DOHH2 (cell line): ENCODE data around the gene EPHB2.

ENCODE experiments used
- H3F3A ChIP-seq: fragments of 200-600 bp; sonication (generic), shearing (Covaris generic); 2 replicates; pipeline ENCODE4 v1.6.0; 2016; ENCODE audit warnings: antibody characterized with exemption, mild to moderate bottlenecking; ENCODE audit not compliant: control insufficient read depth, insufficient read depth
- H3K27ac ChIP-seq: fragments of 200-600 bp; sonication (generic); 2 replicates; pipeline ENCODE4 v1.5.1; 2014; ENCODE audit warnings: low read depth, mild to moderate bottlenecking, low read length, moderate library complexity
- H3K27me3 ChIP-seq: fragments of 200-600 bp; sonication (generic); 2 replicates; pipeline ENCODE4 v1.6.1; 2014; ENCODE audit warnings: mild to moderate bottlenecking, low read length, mixed read lengths; ENCODE audit not compliant: control insufficient read depth
- H3K36me3 ChIP-seq: fragments of 200-600 bp; sonication (generic); 2 replicates; pipeline ENCODE4 v1.6.1; 2014; ENCODE audit warnings: mild to moderate bottlenecking, low read length, moderate library complexity, mixed read lengths; ENCODE audit not compliant: control insufficient read depth
- H3K4me1 ChIP-seq: fragments of 200-600 bp; sonication (generic); 2 replicates; pipeline ENCODE4 v1.6.1; 2014; ENCODE audit warnings: mild to moderate bottlenecking, low read length, mixed read lengths; ENCODE audit not compliant: control insufficient read depth
- H3K4me2 ChIP-seq: fragments of 200-600 bp; sonication (generic); 2 replicates; pipeline ENCODE4 v1.6.0; 2014; ENCODE audit warnings: mild to moderate bottlenecking, low read length, moderate library complexity
- H3K4me3 ChIP-seq: fragments of 200-600 bp; sonication (generic); 2 replicates; pipeline ENCODE4 v1.5.1; 2014; ENCODE audit warnings: mild to moderate bottlenecking, low read length, mixed read lengths
- H3K79me2 ChIP-seq: fragments of 200-600 bp; sonication (generic); 2 replicates; pipeline ENCODE4 v1.6.1; 2014; ENCODE audit warnings: mild to moderate bottlenecking, low read length, mixed read lengths; ENCODE audit not compliant: control insufficient read depth
- H3K9me2 ChIP-seq: fragments of 200-600 bp; sonication (generic); replicated peaks from 2 replicates; pipeline ENCODE4 v1.6.1; 2014; ENCODE audit warnings: mild to moderate bottlenecking, low read length, mixed read lengths; ENCODE audit not compliant: control insufficient read depth
- H3K9me3 ChIP-seq: fragments of 200-600 bp; sonication (generic); 2 replicates; pipeline ENCODE4 v1.6.1; 2014; ENCODE audit warnings: antibody characterized with exemption, low read length, mixed read lengths; ENCODE audit not compliant: control insufficient read depth, insufficient read depth
- H4K20me1 ChIP-seq: fragments of 200-600 bp; sonication (generic); 2 replicates; pipeline ENCODE4 v1.6.0; 2014; ENCODE audit warnings: low read depth, mild to moderate bottlenecking, antibody characterized with exemption, low read length, moderate library complexity; ENCODE audit not compliant: control insufficient read depth, insufficient read depth
- EZH2phosphoT487 ChIP-seq: fragments of 200-600 bp; sonication (generic); IDR thresholded peaks from 2 replicates; pipeline ENCODE4 v1.6.1; 2017; ENCODE audit warnings: borderline replicate concordance, mild to moderate bottlenecking, antibody characterized with exemption, low read length, moderate library complexity, mixed read lengths
- TF ChIP-seq, protein P1 (sequence below): fragments of 200-600 bp; sonication (generic); IDR thresholded peaks from one replicate; pipeline ENCODE4 v1.5.1; 2014; ENCODE audit warnings: antibody characterized with exemption, mild to moderate bottlenecking, low read depth, low read length; ENCODE audit not compliant: poor library complexity, severe bottlenecking

The EPHB2 gene

DNA sequence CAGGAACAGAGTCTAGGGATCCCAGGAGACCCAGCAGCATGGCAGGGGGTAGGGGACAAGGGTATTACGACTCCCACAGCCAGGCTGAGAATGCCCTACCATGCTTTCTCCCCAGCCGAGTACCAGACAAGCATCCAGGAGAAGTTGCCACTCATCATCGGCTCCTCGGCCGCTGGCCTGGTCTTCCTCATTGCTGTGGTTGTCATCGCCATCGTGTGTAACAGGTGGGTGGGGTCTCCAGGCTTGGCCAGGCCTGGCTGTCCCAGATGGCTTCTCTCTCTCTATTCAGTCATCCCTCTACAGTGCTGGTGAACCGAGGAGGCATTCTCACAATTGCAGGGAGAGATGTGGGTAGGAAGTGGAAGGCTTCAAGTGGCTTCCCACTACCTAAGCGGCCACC, 184.7 kb downstream of the EPHB2 start:
- no peaks in the 10 kb centered on the region for H3K36me3 ChIP-seq
- 0 out of 2 replicates have a peak, but pooled peaks cover 2% of the 10 kb centered on the region for H3K27me3 ChIP-seq
- no peak overlapping the region for H3K4me3 ChIP-seq
- no peaks in the 10 kb centered on the region for H3K79me2 ChIP-seq
- no peaks in the 10 kb centered on the region for H3K9me2 ChIP-seq
- H3F3A ChIP-seq: no peaks in the 10 kb centered on the region
- H3K27ac ChIP-seq: no peak overlapping the region
- H3K4me2 ChIP-seq: no peak overlapping the region
- H4K20me1 ChIP-seq: no peaks in the 10 kb centered on the region
- no peak for TF ChIP-seq EZH2phosphoT487
- TF ChIP-seq, protein P1, sequence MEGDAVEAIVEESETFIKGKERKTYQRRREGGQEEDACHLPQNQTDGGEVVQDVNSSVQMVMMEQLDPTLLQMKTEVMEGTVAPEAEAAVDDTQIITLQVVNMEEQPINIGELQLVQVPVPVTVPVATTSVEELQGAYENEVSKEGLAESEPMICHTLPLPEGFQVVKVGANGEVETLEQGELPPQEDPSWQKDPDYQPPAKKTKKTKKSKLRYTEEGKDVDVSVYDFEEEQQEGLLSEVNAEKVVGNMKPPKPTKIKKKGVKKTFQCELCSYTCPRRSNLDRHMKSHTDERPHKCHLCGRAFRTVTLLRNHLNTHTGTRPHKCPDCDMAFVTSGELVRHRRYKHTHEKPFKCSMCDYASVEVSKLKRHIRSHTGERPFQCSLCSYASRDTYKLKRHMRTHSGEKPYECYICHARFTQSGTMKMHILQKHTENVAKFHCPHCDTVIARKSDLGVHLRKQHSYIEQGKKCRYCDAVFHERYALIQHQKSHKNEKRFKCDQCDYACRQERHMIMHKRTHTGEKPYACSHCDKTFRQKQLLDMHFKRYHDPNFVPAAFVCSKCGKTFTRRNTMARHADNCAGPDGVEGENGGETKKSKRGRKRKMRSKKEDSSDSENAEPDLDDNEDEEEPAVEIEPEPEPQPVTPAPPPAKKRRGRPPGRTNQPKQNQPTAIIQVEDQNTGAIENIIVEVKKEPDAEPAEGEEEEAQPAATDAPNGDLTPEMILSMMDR: no peak
- H3K4me1 ChIP-seq: no peaks in the 10 kb centered on the region
- H3K9me3 ChIP-seq: no peaks in the 10 kb centered on the region

DNA sequence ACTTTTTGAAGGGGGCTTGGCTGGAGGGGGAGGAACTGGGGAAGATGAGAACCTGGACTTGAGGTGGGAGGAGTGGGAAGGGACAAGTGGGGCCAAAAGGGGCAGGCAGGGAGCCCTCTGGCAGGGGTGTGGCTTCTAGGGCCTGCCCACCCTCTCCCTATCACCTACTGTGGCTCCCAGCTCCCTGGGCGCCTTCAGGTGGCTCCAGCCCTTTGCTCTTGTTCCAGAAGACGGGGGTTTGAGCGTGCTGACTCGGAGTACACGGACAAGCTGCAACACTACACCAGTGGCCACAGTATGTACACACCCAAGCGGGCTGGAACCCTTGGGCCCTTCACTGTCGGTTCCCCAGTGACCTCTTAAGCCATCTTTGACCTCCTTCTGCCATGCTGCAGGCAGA, 185.5 kb downstream of the EPHB2 start:
- H4K20me1 ChIP-seq: no peaks in the 10 kb centered on the region
- no peak overlapping the region for H3K27ac ChIP-seq
- no peak overlapping the region for H3K4me3 ChIP-seq
- H3K79me2 ChIP-seq: no peaks in the 10 kb centered on the region
- H3K9me3 ChIP-seq: no peaks in the 10 kb centered on the region
- peaks cover 9% of the 10 kb centered on the region for H3K27me3 ChIP-seq
- no peaks in the 10 kb centered on the region for H3K9me2 ChIP-seq
- no peaks in the 10 kb centered on the region for H3K36me3 ChIP-seq
- no peak for TF ChIP-seq EZH2phosphoT487
- TF ChIP-seq, protein P1: no peak
- H3K4me1 ChIP-seq: no peaks in the 10 kb centered on the region
- H3F3A ChIP-seq: no peaks in the 10 kb centered on the region
- no peak overlapping the region for H3K4me2 ChIP-seq

DNA sequence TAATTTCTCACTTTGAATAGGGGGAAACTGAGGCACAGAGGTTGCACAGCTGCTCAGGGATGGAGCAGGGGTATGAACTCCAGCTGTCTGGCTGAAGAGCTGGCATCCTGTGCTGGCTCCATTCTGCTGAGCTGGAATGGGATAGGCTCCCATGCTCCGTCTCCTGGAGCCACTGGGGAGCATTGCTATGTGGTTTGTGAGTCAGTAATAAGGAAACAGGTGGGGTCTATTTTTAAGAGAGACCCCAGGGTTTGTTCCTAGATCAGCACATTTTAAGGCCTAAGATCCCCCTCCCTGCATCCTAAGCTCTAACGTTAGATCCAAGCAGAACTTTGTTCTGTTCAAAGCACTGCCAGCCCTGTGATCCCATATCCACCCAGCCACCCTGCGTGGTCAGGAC, 189.8 kb downstream of the EPHB2 start:
- TF ChIP-seq, protein P1: no peak
- TF ChIP-seq EZH2phosphoT487: no peak
- no peaks in the 10 kb centered on the region for H3K9me3 ChIP-seq
- peaks cover 27% of the 10 kb centered on the region for H3K27me3 ChIP-seq
- H3K4me2 ChIP-seq: no peak overlapping the region
- no peak overlapping the region for H3K27ac ChIP-seq
- no peaks in the 10 kb centered on the region for H3K79me2 ChIP-seq
- H3K4me3 ChIP-seq: no peak overlapping the region
- no peaks in the 10 kb centered on the region for H3K36me3 ChIP-seq
- no peaks in the 10 kb centered on the region for H3K9me2 ChIP-seq
- H3K4me1 ChIP-seq: no peaks in the 10 kb centered on the region
- no peaks in the 10 kb centered on the region for H4K20me1 ChIP-seq
- no peaks in the 10 kb centered on the region for H3F3A ChIP-seq

DNA sequence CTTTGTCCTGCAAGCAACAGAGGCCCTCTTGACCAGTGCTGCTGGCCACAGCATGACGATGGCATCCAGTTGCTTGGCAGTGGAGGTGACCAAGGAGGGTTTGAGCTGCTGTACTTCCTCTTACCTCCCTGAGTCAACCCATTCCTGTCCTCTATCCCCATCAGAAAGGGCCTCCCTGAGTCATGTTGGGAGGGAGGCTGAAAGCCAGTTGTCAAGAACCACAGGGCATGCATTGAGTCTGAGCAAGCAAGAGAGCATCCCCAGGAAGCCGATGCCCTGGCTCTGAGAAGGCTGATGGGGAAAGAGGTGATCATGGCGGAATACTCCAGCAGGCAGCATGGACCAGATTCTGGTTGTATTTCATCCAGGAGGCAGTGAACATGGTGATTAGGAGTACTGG, 192.5 kb downstream of the EPHB2 start:
- Histone ChIP-seq H3K79me2 (no peaks in the 10 kb centered on the region), H3K4me1 (no peaks in the 10 kb centered on the region), H3K4me2 (no peak overlapping the region), H3F3A (no peaks in the 10 kb centered on the region), H3K27ac (no peak overlapping the region), H3K36me3 (no peaks in the 10 kb centered on the region), H3K27me3 (peaks cover 25% of the 10 kb centered on the region), H3K4me3 (no peak overlapping the region), H3K9me2 (no peaks in the 10 kb centered on the region), H3K9me3 (no peaks in the 10 kb centered on the region), H4K20me1 (no peaks in the 10 kb centered on the region)
- TF ChIP-seq, protein P1: no peak
- TF ChIP-seq EZH2phosphoT487: no peak
